Spinal cord (tissue), 10 donors: Measurements from ENCODE around the gene ME3. TPM values are rescaled to one million over a fixed set of nuclear protein-coding genes. Genes with fewer than 3 reads are reported as not detected.

Source experiments
- DNase-seq, 6 donors: peaks; one replicate each; pipeline versions ENCODE4 v3.0.0 to v3.0.0-alpha.2; 2013 to 2015; ENCODE audit warnings: low spot score in 6 of 6, low read depth in 4 of 6
- H3K27ac ChIP-seq: one replicate; pipeline ENCODE4 v1.5.1; 2013; ENCODE audit warnings: low read depth, low read length, control low read depth
- H3K27me3 ChIP-seq: one replicate; pipeline ENCODE4 v1.6.1; 2013; ENCODE audit warnings: low read length; ENCODE audit not compliant: control insufficient read depth, insufficient read depth
- H3K36me3 ChIP-seq: one replicate; pipeline ENCODE4 v1.6.1; 2013; ENCODE audit warnings: low read length; ENCODE audit not compliant: control insufficient read depth, insufficient read depth
- H3K4me1 ChIP-seq: one replicate; pipeline ENCODE4 v1.6.1; 2013; ENCODE audit warnings: low read length; ENCODE audit not compliant: control insufficient read depth, insufficient read depth
- H3K4me3 ChIP-seq: one replicate; pipeline ENCODE4 v1.5.1; 2013; ENCODE audit warnings: low read depth, low read length, control low read depth
- H3K9me3 ChIP-seq: one replicate; pipeline ENCODE4 v1.6.1; 2013; ENCODE audit warnings: low read length; ENCODE audit not compliant: control insufficient read depth, insufficient read depth
- WGBS: methylation state at CpG from one replicate; pipeline ENCODE4 v1.1.5; 2013; ENCODE audit warnings: missing lambda C conversion rate; ENCODE audit not compliant: insufficient coverage; 5-methylcytosine and 5-hydroxymethylcytosine counted together
- polyA plus RNA-seq, 2 donors: library from polyadenylated mRNA; unstranded; fragments of 120-200 nt; gene quantifications; one replicate each; pipeline ENCODE4 v1.2.1, GENCODE V29; 2013; ENCODE audit not compliant: insufficient read length in 2 of 2
- total RNA-seq, 2 donors: library from RNA; depleted of rRNA in 1 of 2; stranded (reverse); fragments of 120-200 nt in 1 of 2; fragments of >200 nt in 1 of 2; gene quantifications; one replicate each; pipeline versions ENCODE4 v1.2.3 to v1.2.4, GENCODE V29; 2013 to 2014
- donor health status: healthy.

ME3 gene
- total and polyA plus RNA-seq, 4 donors = 39.0 to 45.4 (median 44.6) TPM

DNA sequence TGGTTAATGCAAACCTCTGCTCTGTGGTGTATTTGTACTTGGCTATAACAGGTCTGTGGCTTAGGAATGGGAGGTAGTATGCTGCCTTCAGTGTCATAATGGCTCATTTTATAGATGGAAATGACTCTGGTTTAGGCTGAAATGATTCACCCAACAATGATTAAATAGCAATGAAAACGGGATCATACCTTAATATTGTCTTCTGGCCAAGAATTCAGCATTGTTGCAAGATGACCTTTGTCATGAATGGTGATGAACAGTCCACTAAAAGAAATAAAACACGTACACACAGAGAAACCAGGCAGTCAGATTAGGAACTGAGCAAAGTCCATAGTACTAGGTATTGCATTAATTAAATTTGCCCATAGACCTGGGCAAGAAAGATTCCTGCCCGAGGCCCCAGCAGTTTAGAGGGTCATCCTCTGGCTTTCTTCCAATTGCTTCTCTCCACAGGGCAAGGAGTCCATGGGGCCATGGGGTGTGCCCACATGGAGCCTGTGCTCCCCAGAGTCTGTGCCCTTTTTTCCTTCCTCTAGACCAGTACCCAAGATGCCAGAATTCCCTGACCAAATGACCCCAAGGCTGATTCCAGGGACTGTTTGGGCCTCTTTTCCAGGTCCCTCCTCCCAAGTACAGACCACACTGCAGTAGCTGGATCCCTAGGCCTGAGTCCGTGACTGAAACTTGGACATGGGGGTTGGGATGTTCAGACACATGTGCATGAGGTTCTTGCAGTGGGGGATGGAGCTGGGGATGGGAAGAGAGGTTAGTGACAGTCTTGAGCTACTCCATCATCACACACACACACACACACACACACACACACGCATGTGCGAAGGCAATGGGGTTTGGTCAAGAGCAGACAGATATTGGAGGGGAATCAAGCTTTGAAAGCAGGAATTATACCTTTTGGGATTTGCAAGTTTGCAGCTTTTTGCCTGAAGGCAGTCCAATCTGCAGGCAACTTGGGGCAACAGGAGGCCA is 163.5 kb downstream of the ME3 start:
- Histone ChIP-seq H3K27me3 (no peaks in the 10 kb centered on the region), H3K9me3 (no peaks in the 10 kb centered on the region), H3K4me1 (peaks cover 5% of the 10 kb centered on the region), H3K27ac (no peak overlapping the region), H3K4me3 (no peak overlapping the region), H3K36me3 (peaks cover 3% of the 10 kb centered on the region)
- no peak for DNase-seq
- WGBS = 84% methylated on average over 2 of the region's 6 CpGs

DNA sequence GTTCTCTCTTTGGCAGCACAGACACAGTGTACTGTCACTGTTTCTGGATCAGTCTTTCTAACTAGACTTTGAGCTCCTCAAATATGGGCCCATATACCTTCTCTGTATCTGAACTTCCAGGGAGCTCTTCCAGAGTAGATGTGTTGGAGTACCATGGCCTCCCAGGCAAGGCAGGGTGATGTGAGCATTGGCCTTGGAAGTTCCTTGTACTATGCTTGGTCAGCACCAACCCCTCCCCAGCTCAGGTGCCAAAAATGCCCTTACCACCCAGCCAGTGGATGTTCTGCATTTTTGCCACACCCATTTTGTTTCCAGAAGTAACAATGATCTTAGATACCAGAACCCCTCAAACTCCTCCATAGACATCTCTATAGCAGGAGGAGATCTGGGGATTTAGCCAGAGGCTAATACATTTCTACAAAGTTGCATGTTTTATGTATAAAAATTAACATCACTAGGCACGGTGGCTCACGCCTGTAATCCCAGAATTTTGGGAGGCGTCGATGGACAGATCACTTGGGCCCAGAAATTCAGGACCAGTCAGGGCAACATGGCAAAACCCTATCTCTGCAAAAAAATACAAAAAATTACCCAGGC is 165.1 kb downstream of the ME3 start:
- no peaks in the 10 kb centered on the region for H3K9me3 ChIP-seq

DNA sequence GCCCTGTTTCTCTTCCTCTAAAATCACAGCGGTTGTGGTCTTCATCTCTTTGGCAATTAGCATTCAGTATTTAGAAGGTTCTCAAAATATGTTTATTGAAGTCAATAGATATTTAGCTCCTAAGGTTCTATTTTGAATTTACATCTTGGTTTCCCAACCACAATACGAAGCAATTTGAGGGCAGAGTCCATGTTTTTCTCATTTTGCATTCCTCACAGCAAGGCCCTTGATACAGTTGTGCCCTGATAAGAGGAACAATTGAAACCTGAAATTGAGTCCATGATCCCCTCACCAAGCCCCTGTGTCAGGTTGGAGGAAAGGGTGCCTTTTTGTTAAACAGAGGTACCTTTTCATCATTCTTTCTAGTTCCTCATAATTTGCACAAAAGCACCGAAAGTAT is 166.2 kb downstream of the ME3 start:
- Histone ChIP-seq H3K9me3 (no peaks in the 10 kb centered on the region), H3K4me3 (no peak overlapping the region), H3K36me3 (peaks cover 3% of the 10 kb centered on the region), H3K27me3 (no peaks in the 10 kb centered on the region), H3K4me1 (peaks cover 12% of the 10 kb centered on the region), H3K27ac (no peak overlapping the region)
- DNase-seq = no peak
- 100% methylated on average over 1 of the region's 3 CpGs for WGBS

More for the DNA sequence above, 165.1 kb downstream of the ME3 start:
- Histone ChIP-seq H3K4me1 (peaks cover 12% of the 10 kb centered on the region), H3K27me3 (no peaks in the 10 kb centered on the region), H3K36me3 (peaks cover 3% of the 10 kb centered on the region), H3K4me3 (no peak overlapping the region), H3K27ac (no peak overlapping the region)
- no CpG with 5 or more reads among the region's 4 CpGs for WGBS
- DNase-seq = no peak

DNA sequence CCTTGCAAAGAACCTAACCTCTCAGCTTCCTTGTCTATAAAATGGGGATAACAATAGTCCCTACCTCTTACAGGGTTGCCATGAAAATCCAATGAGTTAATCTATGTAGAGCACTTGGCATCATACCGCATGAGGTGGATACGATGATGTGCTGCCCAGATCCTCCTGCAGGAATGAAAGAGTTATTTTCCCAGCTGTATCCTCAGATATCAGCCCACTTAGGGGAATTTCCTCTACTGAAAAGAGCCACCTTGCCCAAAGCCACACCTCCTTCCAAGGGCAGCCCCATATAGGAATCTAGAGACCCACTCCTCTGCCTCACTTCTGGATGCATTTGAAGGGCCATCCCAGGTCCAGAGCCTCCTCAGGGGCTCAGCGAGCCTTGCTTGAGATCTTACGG is 169.3 kb downstream of the ME3 start:
- Histone ChIP-seq H3K36me3 (peaks cover under 1% of the 10 kb centered on the region), H3K27me3 (no peaks in the 10 kb centered on the region), H3K27ac (peak overlapping the region; percentile 45), H3K4me3 (no peak overlapping the region), H3K4me1 (peaks cover 12% of the 10 kb centered on the region), H3K9me3 (no peaks in the 10 kb centered on the region)
- DNase-seq = no peak
- WGBS = 100% methylated on average over 4 of the region's 4 CpGs

GRCh38 chr11:86502137-86502642 is 170.2 kb downstream of the ME3 start:
- H3K4me3 ChIP-seq = no peak overlapping the region
- peaks cover 12% of the 10 kb centered on the region for H3K4me1 ChIP-seq
- no peaks in the 10 kb centered on the region for H3K27me3 ChIP-seq
- WGBS = 100% methylated on average over 3 of the region's 3 CpGs
- DNase-seq = no peak
- H3K9me3 ChIP-seq = no peaks in the 10 kb centered on the region
- H3K36me3 ChIP-seq = peaks cover 9% of the 10 kb centered on the region
- no peak overlapping the region for H3K27ac ChIP-seq

GRCh38 chr11:86500500-86501140 is 171.8 kb downstream of the ME3 start:
- Histone ChIP-seq H3K27me3 (no peaks in the 10 kb centered on the region), H3K4me3 (no peak overlapping the region), H3K27ac (no peak overlapping the region), H3K36me3 (peaks cover 12% of the 10 kb centered on the region), H3K9me3 (no peaks in the 10 kb centered on the region), H3K4me1 (peaks cover 12% of the 10 kb centered on the region)
- 83% methylated on average over 1 of the region's 3 CpGs for WGBS
- DNase-seq = no peak

DNA sequence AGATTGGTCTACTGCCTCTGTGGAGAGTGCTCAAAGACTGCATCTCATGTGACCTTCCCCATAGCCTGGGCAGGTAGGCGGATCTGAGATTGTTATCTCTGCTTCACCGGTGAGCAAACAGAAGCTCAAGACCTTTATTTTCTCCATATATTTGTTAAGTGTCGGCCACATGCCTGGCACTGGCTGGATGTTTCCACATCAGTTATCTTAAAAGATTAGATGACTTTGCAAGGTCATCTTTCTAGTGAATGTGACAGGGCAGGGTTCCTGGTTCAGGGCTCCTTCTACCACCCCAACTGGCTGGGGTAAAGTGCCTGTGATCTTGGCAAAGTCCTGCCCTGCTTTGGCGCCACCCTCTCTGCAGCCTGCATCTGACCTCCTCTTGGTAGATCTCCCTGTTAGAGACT is 172.7 kb downstream of the ME3 start:
- no peak for DNase-seq
- Histone ChIP-seq H3K27me3 (no peaks in the 10 kb centered on the region), H3K36me3 (peaks cover 12% of the 10 kb centered on the region), H3K9me3 (no peaks in the 10 kb centered on the region), H3K4me3 (no peak overlapping the region), H3K4me1 (peaks cover 12% of the 10 kb centered on the region), H3K27ac (no peak overlapping the region)
- 97% methylated on average over 3 of the region's 4 CpGs for WGBS

DNA sequence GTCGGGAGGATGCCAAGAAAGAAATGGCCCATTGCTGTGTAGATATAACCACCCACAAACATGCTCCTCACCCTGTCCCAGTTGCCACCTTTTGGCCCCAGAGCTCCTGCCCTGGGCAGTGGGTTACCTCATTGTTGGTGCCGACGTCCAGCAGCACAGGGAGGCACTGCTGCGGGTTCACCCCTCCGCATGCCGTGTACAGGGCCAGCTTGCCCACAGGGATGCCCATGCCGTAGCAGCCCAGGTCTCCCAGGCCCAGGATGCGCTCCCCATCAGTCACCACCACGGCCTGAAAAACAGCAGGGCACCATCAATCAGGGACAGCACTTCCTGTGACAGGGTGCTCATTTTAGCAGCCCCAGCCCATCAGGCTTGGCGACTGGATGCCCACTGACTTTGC is 174.6 kb downstream of the ME3 start:
- Histone ChIP-seq H3K9me3 (no peaks in the 10 kb centered on the region), H3K36me3 (peaks cover 12% of the 10 kb centered on the region), H3K27ac (no peak overlapping the region), H3K4me3 (no peak overlapping the region), H3K4me1 (no peaks in the 10 kb centered on the region), H3K27me3 (no peaks in the 10 kb centered on the region)
- 82% methylated on average over 9 of the region's 10 CpGs for WGBS
- no peak for DNase-seq

- WGBS = 61% methylated on average over 2 of the region's 2 CpGs
- Histone ChIP-seq H3K36me3 (peaks cover 12% of the 10 kb centered on the region), H3K4me3 (no peak overlapping the region), H3K4me1 (no peaks in the 10 kb centered on the region), H3K9me3 (no peaks in the 10 kb centered on the region), H3K27me3 (no peaks in the 10 kb centered on the region), H3K27ac (no peak overlapping the region)
- DNase-seq = no peak
Measured at GRCh38 chr11:86497310-86497709, 175.1 kb downstream of the ME3 start.
